ENCODE results near the gene NCOA6. TPM values are rescaled to one million over a fixed set of nuclear protein-coding genes. Genes with fewer than 3 reads are reported as not detected.

The NCOA6 gene
- polyA plus RNA-seq, 1 donor from 2014 or later, result 13.0 TPM

DNA sequence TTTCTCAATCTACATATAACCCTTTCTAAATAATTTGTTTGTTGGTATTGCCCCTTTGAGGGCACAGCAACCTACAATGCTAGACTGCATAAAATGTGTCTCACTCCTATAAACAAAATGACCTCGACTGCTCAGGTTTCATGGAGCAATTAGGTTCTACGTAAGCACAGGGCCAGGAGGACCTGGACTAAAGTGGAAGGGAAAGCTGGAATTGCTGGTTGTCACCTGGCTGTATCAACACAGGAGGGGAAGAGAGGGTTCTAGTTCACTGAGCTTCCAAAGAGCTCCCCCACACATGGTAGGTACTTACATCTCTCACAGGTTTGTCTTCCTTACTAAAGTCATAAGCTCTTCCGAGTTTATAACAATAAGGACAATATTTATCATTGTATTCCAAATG lies 51.0 kb downstream of the NCOA6 start:
- Histone ChIP-seq H3K36me3 (ENCODE audit: insufficient read depth, low read length) (no peaks in the 10 kb centered on the region), H3K4me3 (ENCODE audit: low read length) (no peak overlapping the region), H3K27me3 (ENCODE audit: insufficient read depth, low read depth, low read length) (no peaks in the 10 kb centered on the region), H3K9ac (ENCODE audit: low read length) (no peak overlapping the region), H4K20me1 (ENCODE audit: insufficient read depth) (no peaks in the 10 kb centered on the region), H3F3A (ENCODE audit: insufficient read depth, low read length, poor library complexity, severe bottlenecking) (no peaks in the 10 kb centered on the region), H3K79me2 (replicated peaks; ENCODE audit: insufficient read depth, low read length) (no peaks in the 10 kb centered on the region), H3K9me3 (ENCODE audit: low read length) (no peaks in the 10 kb centered on the region), H3K27ac (ENCODE audit: low read length) (no peak overlapping the region), H2AFZ (ENCODE audit: low read depth, low read length) (no peak overlapping the region), H3K9me2 (ENCODE audit: insufficient read depth, low read length) (no peaks in the 10 kb centered on the region), H3K4me2 (ENCODE audit: low read length) (no peak overlapping the region)
- TF ChIP-seq TAF1 (IDR thresholded peaks at IDR 0.05; ENCODE audit: low read depth) (no peak), SMC3 (conservative IDR thresholded peaks at IDR 0.05; ENCODE audit: poor library complexity) (no peak), MXI1 (conservative IDR thresholded peaks at IDR 0.05; ENCODE audit: poor library complexity, severe bottlenecking) (no peak), RAD21 (conservative IDR thresholded peaks at IDR 0.05) (no peak), EZH2 (IDR thresholded peaks at IDR 0.05; ENCODE audit: borderline replicate concordance, insufficient read depth, low read length, poor library complexity, severe bottlenecking) (no peak), POLR2AphosphoS5 (IDR thresholded peaks at IDR 0.05) (no peak), EP300 (conservative IDR thresholded peaks at IDR 0.05; ENCODE audit: poor library complexity, severe bottlenecking) (no peak)
- TF ChIP-seq, protein P1, sequence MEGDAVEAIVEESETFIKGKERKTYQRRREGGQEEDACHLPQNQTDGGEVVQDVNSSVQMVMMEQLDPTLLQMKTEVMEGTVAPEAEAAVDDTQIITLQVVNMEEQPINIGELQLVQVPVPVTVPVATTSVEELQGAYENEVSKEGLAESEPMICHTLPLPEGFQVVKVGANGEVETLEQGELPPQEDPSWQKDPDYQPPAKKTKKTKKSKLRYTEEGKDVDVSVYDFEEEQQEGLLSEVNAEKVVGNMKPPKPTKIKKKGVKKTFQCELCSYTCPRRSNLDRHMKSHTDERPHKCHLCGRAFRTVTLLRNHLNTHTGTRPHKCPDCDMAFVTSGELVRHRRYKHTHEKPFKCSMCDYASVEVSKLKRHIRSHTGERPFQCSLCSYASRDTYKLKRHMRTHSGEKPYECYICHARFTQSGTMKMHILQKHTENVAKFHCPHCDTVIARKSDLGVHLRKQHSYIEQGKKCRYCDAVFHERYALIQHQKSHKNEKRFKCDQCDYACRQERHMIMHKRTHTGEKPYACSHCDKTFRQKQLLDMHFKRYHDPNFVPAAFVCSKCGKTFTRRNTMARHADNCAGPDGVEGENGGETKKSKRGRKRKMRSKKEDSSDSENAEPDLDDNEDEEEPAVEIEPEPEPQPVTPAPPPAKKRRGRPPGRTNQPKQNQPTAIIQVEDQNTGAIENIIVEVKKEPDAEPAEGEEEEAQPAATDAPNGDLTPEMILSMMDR (IDR thresholded peaks at IDR 0.05; ENCODE audit: poor library complexity, severe bottlenecking), result no peak
- TF ChIP-seq, protein P2, sequence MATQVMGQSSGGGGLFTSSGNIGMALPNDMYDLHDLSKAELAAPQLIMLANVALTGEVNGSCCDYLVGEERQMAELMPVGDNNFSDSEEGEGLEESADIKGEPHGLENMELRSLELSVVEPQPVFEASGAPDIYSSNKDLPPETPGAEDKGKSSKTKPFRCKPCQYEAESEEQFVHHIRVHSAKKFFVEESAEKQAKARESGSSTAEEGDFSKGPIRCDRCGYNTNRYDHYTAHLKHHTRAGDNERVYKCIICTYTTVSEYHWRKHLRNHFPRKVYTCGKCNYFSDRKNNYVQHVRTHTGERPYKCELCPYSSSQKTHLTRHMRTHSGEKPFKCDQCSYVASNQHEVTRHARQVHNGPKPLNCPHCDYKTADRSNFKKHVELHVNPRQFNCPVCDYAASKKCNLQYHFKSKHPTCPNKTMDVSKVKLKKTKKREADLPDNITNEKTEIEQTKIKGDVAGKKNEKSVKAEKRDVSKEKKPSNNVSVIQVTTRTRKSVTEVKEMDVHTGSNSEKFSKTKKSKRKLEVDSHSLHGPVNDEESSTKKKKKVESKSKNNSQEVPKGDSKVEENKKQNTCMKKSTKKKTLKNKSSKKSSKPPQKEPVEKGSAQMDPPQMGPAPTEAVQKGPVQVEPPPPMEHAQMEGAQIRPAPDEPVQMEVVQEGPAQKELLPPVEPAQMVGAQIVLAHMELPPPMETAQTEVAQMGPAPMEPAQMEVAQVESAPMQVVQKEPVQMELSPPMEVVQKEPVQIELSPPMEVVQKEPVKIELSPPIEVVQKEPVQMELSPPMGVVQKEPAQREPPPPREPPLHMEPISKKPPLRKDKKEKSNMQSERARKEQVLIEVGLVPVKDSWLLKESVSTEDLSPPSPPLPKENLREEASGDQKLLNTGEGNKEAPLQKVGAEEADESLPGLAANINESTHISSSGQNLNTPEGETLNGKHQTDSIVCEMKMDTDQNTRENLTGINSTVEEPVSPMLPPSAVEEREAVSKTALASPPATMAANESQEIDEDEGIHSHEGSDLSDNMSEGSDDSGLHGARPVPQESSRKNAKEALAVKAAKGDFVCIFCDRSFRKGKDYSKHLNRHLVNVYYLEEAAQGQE (IDR thresholded peaks at IDR 0.05; ENCODE audit: borderline replicate concordance), result no peak

DNA sequence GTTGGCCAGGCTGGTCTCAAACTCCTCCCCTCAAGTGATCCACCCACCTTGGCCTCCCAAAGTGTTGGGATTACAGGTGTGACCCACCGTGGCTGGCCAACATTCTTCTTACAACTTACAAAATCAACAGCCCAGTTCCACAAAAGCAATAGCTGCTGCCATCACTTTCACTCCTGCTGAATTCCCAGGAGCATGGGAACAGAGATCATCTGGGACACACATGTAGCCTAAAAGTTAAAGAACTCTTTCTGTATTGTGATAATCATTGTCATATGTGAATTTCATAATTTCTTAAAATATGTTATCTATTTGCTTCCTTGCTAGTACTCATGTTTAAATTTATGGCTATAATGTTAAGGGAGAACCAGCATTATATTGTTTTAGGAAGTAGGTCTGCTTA lies 51.7 kb downstream of the NCOA6 start:
- no peaks in the 10 kb centered on the region for H3K36me3 ChIP-seq (ENCODE audit: insufficient read depth, low read length)

More for the DNA sequence above, 51.7 kb downstream of the NCOA6 start:
- H3K9ac ChIP-seq (ENCODE audit: low read length), result no peak overlapping the region
- H2AFZ ChIP-seq (ENCODE audit: low read depth, low read length), result no peak overlapping the region
- no peaks in the 10 kb centered on the region for H3K9me2 ChIP-seq (ENCODE audit: insufficient read depth, low read length)
- H4K20me1 ChIP-seq (ENCODE audit: insufficient read depth), result no peaks in the 10 kb centered on the region
- H3F3A ChIP-seq (ENCODE audit: insufficient read depth, low read length, poor library complexity, severe bottlenecking), result no peaks in the 10 kb centered on the region
- no peak for TF ChIP-seq MXI1 (conservative IDR thresholded peaks at IDR 0.05; ENCODE audit: poor library complexity, severe bottlenecking)
- TF ChIP-seq SMC3 (conservative IDR thresholded peaks at IDR 0.05; ENCODE audit: poor library complexity), result no peak
- no peak for TF ChIP-seq TAF1 (IDR thresholded peaks at IDR 0.05; ENCODE audit: low read depth)
- TF ChIP-seq, protein P2 (IDR thresholded peaks at IDR 0.05; ENCODE audit: borderline replicate concordance), result no peak
- no peak overlapping the region for H3K4me2 ChIP-seq (ENCODE audit: low read length)
- H3K4me3 ChIP-seq (ENCODE audit: low read length), result no peak overlapping the region
- no peaks in the 10 kb centered on the region for H3K79me2 ChIP-seq (replicated peaks; ENCODE audit: insufficient read depth, low read length)
- H3K9me3 ChIP-seq (ENCODE audit: low read length), result no peaks in the 10 kb centered on the region
- H3K27me3 ChIP-seq (ENCODE audit: insufficient read depth, low read depth, low read length), result no peaks in the 10 kb centered on the region
- H3K27ac ChIP-seq (ENCODE audit: low read length), result no peak overlapping the region
